K562 (cell line): ENCODE measurements around the gene MCCD1. TPM values are rescaled to one million over a fixed set of nuclear protein-coding genes. Genes with fewer than 3 reads are reported as not detected.

Experiments
- C11orf30 ChIP-seq: fragments of 450-650 bp; IDR thresholded peaks from 2 replicates; pipeline ENCODE4 v1.6.1; 2016; ENCODE audit warnings: low read depth, mild to moderate bottlenecking
- JUN ChIP-seq, 2 experiments: sonication (generic) in 1 of 2; formaldehyde crosslinking in 1 of 2; IDR thresholded peaks; 2 replicates each; pipeline versions ENCODE4 v1.6.1 to v1.8.0; 2012 to 2022; ENCODE audit warnings: borderline replicate concordance in 2 of 2, mild to moderate bottlenecking in 2 of 2, improper control_type of control experiment in 1 of 2, low read depth in 1 of 2, low read length in 1 of 2, missing genetic modification reagents in 1 of 2
- SOX6 ChIP-seq: fragments of 450-650 bp; IDR thresholded peaks from 2 replicates; pipeline ENCODE4 v1.6.1; 2014; ENCODE audit warnings: mild to moderate bottlenecking
- TEAD4 ChIP-seq, 2 experiments: sonication (generic) in 1 of 2; formaldehyde crosslinking in 1 of 2; IDR thresholded peaks; 2 replicates each; pipeline versions ENCODE4 v1.6.1 to v1.8.0; 2012 to 2022; ENCODE audit warnings: borderline replicate concordance in 1 of 2, inconsistent platforms in 1 of 2, low read length in 1 of 2, mild to moderate bottlenecking in 1 of 2, missing genetic modification reagents in 1 of 2
- ZNF12 ChIP-seq: sonication (generic); formaldehyde crosslinking; IDR thresholded peaks from 2 replicates; pipeline ENCODE4 v1.4.0; 2020; ENCODE audit warnings: mild to moderate bottlenecking, missing genetic modification reagents
- polyA plus RNA-seq, 8 experiments: library from polyadenylated mRNA; depleted of rRNA in 4 of 8; stranded (reverse) in 5 of 8; unstranded in 3 of 8; fragments of >200 nt; fragmentation: Nextera tagmentation in 2 of 8; fragmentation: Illumina TruSeq in 1 of 8; extraction: Ambion mirVana in 2 of 8; extraction: Trizol in 1 of 8; gene quantifications; 2 replicates each; pipeline versions ENCODE4 v1.2.1 to v1.2.3, GENCODE V29; 2011 to 2014; ENCODE audit warnings: inconsistent platforms in 1 of 8, missing spikeins in 1 of 8
- total RNA-seq, 7 experiments: library from RNA; depleted of rRNA in 6 of 7; stranded (reverse); fragments of >200 nt in 6 of 7; fragmentation: Illumina TruSeq in 2 of 7; extraction: Trizol in 2 of 7; gene quantifications; 2 replicates each; pipeline versions ENCODE4 v1.2.1 to v1.2.3, GENCODE V29; 2011 to 2021; ENCODE audit warnings: low replicate concordance in 1 of 7
- TF ChIP-seq, protein P1 (sequence below): fragments of 450-650 bp; conservative IDR thresholded peaks from 2 replicates; pipeline ENCODE4 v1.6.1; 2016; ENCODE audit warnings: missing genetic modification characterization, low read depth, mild to moderate bottlenecking, control low read depth, missing compliant biosample characterization
- TF ChIP-seq, protein P2 (sequence below): fragments of 450-650 bp; formaldehyde crosslinking; IDR thresholded peaks from 2 replicates; pipeline ENCODE4 v1.4.0; 2022; ENCODE audit warnings: missing genetic modification characterization
- TF ChIP-seq, protein P3 (sequence below): fragments of 450-650 bp; conservative IDR thresholded peaks from 2 replicates; pipeline ENCODE4 v1.6.1; 2016; ENCODE audit warnings: missing genetic modification characterization, low read depth, mild to moderate bottlenecking, missing compliant biosample characterization, moderate library complexity
- TF ChIP-seq, protein P4 (sequence below), 2 experiments: fragments of 450-650 bp; formaldehyde crosslinking in 1 of 2; IDR thresholded peaks; 2 replicates each; pipeline versions ENCODE4 v1.4.0 to v1.6.1; 2014 to 2020; ENCODE audit warnings: mild to moderate bottlenecking in 2 of 2, borderline replicate concordance in 1 of 2, low read depth in 1 of 2

Gene MCCD1
- total and polyA plus RNA-seq, 9 of the 15 experiments (the other 6 are each of a cell fraction or from before 2014, with no cell fraction given) = not detected

DNA sequence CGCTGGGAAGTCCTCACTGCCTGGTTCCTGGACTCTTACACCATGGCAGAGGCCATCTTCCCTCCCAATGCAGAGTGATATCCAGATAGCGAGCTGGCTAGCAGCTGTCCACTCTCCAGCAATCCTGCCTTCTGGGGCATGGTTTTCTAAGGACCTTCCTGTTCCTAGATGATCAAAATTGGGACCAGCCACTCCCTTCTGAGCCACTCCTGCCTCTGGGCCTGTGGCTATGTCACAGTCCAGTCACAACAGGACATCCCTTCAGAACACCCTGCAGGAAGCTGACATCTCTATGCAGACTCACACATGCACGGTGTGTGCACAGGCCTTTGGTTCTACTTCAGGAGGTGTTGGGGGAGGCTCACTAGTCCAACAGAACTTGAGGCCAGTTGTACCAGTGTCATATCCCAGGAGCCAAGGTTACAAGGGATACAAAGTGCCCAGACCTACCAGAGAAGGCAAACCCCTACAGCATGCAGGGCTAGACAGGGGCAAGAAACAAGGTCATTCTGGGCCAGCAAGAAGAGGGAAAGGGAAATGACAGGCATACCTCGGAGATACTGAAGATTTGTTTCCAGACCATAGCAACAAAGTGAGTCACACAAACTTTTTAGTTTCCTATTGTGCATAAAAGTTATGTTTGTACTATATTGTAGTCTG is 2.7 kb upstream of the MCCD1 start (continued):
- TF ChIP-seq C11orf30 (no peak), JUN (IDR thresholded peaks at IDR 0.05; ENCODE audit: borderline replicate concordance, low read depth, low read length) (no peak), JUN (CRISPR knock-in tag; IDR thresholded peaks at IDR 0.05; ENCODE audit: borderline replicate concordance) (peak; percentile 77; the same call in 1 of the 2 replicates), ZNF12 (CRISPR knock-in tag) (peak; percentile 25; the same call in 1 of the 2 replicates), SOX6 (peak; percentile 38; the same call in 1 of the 2 replicates), TEAD4 (IDR thresholded peaks at IDR 0.05; ENCODE audit: low read length) (no peak), TEAD4 (CRISPR knock-in tag; IDR thresholded peaks at IDR 0.05; ENCODE audit: borderline replicate concordance) (no peak)
- TF ChIP-seq, protein P1, sequence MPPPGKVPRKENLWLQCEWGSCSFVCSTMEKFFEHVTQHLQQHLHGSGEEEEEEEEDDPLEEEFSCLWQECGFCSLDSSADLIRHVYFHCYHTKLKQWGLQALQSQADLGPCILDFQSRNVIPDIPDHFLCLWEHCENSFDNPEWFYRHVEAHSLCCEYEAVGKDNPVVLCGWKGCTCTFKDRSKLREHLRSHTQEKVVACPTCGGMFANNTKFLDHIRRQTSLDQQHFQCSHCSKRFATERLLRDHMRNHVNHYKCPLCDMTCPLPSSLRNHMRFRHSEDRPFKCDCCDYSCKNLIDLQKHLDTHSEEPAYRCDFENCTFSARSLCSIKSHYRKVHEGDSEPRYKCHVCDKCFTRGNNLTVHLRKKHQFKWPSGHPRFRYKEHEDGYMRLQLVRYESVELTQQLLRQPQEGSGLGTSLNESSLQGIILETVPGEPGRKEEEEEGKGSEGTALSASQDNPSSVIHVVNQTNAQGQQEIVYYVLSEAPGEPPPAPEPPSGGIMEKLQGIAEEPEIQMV (tag) = 0 out of 2 replicates have a peak, but pooled peaks have one; percentile 18
- TF ChIP-seq, protein P2, sequence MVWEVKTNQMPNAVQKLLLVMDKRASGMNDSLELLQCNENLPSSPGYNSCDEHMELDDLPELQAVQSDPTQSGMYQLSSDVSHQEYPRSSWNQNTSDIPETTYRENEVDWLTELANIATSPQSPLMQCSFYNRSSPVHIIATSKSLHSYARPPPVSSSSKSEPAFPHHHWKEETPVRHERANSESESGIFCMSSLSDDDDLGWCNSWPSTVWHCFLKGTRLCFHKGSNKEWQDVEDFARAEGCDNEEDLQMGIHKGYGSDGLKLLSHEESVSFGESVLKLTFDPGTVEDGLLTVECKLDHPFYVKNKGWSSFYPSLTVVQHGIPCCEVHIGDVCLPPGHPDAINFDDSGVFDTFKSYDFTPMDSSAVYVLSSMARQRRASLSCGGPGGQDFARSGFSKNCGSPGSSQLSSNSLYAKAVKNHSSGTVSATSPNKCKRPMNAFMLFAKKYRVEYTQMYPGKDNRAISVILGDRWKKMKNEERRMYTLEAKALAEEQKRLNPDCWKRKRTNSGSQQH (CRISPR knock-in tag) = no peak
- TF ChIP-seq, protein P3, sequence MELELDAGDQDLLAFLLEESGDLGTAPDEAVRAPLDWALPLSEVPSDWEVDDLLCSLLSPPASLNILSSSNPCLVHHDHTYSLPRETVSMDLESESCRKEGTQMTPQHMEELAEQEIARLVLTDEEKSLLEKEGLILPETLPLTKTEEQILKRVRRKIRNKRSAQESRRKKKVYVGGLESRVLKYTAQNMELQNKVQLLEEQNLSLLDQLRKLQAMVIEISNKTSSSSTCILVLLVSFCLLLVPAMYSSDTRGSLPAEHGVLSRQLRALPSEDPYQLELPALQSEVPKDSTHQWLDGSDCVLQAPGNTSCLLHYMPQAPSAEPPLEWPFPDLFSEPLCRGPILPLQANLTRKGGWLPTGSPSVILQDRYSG (tag) = peak; percentile 69
- TF ChIP-seq, protein P4, sequence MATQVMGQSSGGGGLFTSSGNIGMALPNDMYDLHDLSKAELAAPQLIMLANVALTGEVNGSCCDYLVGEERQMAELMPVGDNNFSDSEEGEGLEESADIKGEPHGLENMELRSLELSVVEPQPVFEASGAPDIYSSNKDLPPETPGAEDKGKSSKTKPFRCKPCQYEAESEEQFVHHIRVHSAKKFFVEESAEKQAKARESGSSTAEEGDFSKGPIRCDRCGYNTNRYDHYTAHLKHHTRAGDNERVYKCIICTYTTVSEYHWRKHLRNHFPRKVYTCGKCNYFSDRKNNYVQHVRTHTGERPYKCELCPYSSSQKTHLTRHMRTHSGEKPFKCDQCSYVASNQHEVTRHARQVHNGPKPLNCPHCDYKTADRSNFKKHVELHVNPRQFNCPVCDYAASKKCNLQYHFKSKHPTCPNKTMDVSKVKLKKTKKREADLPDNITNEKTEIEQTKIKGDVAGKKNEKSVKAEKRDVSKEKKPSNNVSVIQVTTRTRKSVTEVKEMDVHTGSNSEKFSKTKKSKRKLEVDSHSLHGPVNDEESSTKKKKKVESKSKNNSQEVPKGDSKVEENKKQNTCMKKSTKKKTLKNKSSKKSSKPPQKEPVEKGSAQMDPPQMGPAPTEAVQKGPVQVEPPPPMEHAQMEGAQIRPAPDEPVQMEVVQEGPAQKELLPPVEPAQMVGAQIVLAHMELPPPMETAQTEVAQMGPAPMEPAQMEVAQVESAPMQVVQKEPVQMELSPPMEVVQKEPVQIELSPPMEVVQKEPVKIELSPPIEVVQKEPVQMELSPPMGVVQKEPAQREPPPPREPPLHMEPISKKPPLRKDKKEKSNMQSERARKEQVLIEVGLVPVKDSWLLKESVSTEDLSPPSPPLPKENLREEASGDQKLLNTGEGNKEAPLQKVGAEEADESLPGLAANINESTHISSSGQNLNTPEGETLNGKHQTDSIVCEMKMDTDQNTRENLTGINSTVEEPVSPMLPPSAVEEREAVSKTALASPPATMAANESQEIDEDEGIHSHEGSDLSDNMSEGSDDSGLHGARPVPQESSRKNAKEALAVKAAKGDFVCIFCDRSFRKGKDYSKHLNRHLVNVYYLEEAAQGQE (IDR thresholded peaks at IDR 0.05; ENCODE audit: borderline replicate concordance) = peak; percentile 40; the same call in 1 of the 2 replicates
- TF ChIP-seq, protein P4 (CRISPR knock-in tag; IDR thresholded peaks at IDR 0.05; ENCODE audit: low read depth) = peak; percentile 31; the same call in 1 of the 2 replicates
